Osteoblast (primary cell): ENCODE data around the gene MPRIP. TPM values are rescaled to one million over a fixed set of nuclear protein-coding genes. Genes with fewer than 3 reads are reported as not detected.
"Not testable (repeated sequence)": the region's sequence is repeated elsewhere in the genome, so short reads cannot be mapped to it uniquely, and the experiment has no call there.

Experiments
- DNase-seq: peaks from one replicate; pipeline ENCODE4 v3.0.0; 2011; ENCODE audit warnings: low spot score, mixed read lengths; ENCODE audit not compliant: insufficient read length; ENCODE audit errors: missing footprints
- H2AFZ ChIP-seq: 2 replicates; pipeline ENCODE4 v1.6.0; 2011; ENCODE audit warnings: mild to moderate bottlenecking, low read length
- H3K27ac ChIP-seq: 2 replicates; pipeline ENCODE4 v1.5.1; 2011; ENCODE audit warnings: mild to moderate bottlenecking, low read depth, low read length, moderate library complexity
- H3K27me3 ChIP-seq: 2 replicates; pipeline ENCODE4 v1.6.0; 2012; ENCODE audit warnings: mild to moderate bottlenecking, control low read depth, inconsistent platforms, low read length, moderate library complexity; ENCODE audit not compliant: insufficient read depth
- H3K36me3 ChIP-seq: 2 replicates; pipeline ENCODE4 v1.5.1; 2011; ENCODE audit warnings: mild to moderate bottlenecking, low read length, control low read depth, moderate library complexity; ENCODE audit not compliant: insufficient read depth
- H3K4me1 ChIP-seq: 2 replicates; pipeline ENCODE4 v1.5.1; 2011; ENCODE audit warnings: mild to moderate bottlenecking, low read length, control low read depth, moderate library complexity; ENCODE audit not compliant: insufficient read depth
- H3K4me2 ChIP-seq: 2 replicates; pipeline ENCODE4 v1.6.0; 2011; ENCODE audit warnings: mild to moderate bottlenecking, low read length; ENCODE audit not compliant: insufficient read depth
- H3K4me3 ChIP-seq: fragments of 200-600 bp; sonication (generic); 3 replicates; pipeline ENCODE4 v1.5.1; 2012; ENCODE audit warnings: mild to moderate bottlenecking, low read length, inconsistent platforms; ENCODE audit not compliant: insufficient read depth
- H3K79me2 ChIP-seq: 2 replicates; pipeline ENCODE4 v1.6.0; 2012; ENCODE audit warnings: mild to moderate bottlenecking, low read length, control low read depth, inconsistent platforms; ENCODE audit not compliant: insufficient read depth
- H3K9me3 ChIP-seq: 2 replicates; pipeline ENCODE4 v1.5.1; 2011; ENCODE audit warnings: low read depth, low read length, control low read depth
- H4K20me1 ChIP-seq: 2 replicates; pipeline ENCODE4 v1.6.0; 2012; ENCODE audit warnings: mild to moderate bottlenecking, low read length, control low read depth; ENCODE audit not compliant: insufficient read depth
- total RNA-seq: library from RNA; depleted of rRNA; stranded (reverse); fragments of >200 nt; gene quantifications from 2 replicates; pipeline ENCODE4 v1.2.3, GENCODE V29; 2012
- TF ChIP-seq, protein P1 (sequence below): IDR thresholded peaks from 2 replicates; pipeline ENCODE4 v1.5.1; 2011; ENCODE audit warnings: mild to moderate bottlenecking, low read depth, low read length, moderate library complexity; ENCODE audit errors: extremely low read depth

MPRIP gene
- total RNA-seq, 1 donor: 149 TPM

DNA sequence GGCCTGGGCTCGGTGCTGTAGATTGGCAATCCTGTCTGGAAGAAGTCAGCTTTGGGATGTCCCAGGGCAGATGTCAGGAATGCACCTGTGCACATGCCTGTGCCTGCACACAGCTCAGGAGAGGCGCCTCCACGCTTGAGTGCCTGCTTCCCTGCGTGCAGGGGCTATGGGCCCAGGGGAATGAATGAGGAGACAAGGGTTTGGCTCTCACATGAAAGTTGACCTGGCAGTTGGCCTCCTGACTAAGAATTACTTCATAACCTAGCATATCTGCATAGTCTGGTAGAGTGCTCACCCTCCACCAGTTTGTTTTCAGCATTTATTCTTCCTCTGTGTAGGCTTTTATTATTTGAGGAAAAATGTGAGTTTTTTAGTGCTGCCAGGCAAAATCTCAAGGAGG is 113.8 kb downstream of the MPRIP start:
- peak; percentile 97 for DNase-seq
- no peak overlapping the region for H2AFZ ChIP-seq
- H3K4me3 ChIP-seq: no peak overlapping the region
- peaks cover 46% of the 10 kb centered on the region for H3K4me1 ChIP-seq
- H3K27me3 ChIP-seq: no peaks in the 10 kb centered on the region
- H3K79me2 ChIP-seq: peaks cover 25% of the 10 kb centered on the region
- H3K27ac ChIP-seq: peak overlapping the region; percentile 97
- H3K9me3 ChIP-seq: no peaks in the 10 kb centered on the region
- H3K36me3 ChIP-seq: peaks cover 74% of the 10 kb centered on the region
- TF ChIP-seq, protein P1, sequence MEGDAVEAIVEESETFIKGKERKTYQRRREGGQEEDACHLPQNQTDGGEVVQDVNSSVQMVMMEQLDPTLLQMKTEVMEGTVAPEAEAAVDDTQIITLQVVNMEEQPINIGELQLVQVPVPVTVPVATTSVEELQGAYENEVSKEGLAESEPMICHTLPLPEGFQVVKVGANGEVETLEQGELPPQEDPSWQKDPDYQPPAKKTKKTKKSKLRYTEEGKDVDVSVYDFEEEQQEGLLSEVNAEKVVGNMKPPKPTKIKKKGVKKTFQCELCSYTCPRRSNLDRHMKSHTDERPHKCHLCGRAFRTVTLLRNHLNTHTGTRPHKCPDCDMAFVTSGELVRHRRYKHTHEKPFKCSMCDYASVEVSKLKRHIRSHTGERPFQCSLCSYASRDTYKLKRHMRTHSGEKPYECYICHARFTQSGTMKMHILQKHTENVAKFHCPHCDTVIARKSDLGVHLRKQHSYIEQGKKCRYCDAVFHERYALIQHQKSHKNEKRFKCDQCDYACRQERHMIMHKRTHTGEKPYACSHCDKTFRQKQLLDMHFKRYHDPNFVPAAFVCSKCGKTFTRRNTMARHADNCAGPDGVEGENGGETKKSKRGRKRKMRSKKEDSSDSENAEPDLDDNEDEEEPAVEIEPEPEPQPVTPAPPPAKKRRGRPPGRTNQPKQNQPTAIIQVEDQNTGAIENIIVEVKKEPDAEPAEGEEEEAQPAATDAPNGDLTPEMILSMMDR: no peak
- peaks cover 24% of the 10 kb centered on the region for H4K20me1 ChIP-seq
- H3K4me2 ChIP-seq: peak overlapping the region; percentile 54

DNA sequence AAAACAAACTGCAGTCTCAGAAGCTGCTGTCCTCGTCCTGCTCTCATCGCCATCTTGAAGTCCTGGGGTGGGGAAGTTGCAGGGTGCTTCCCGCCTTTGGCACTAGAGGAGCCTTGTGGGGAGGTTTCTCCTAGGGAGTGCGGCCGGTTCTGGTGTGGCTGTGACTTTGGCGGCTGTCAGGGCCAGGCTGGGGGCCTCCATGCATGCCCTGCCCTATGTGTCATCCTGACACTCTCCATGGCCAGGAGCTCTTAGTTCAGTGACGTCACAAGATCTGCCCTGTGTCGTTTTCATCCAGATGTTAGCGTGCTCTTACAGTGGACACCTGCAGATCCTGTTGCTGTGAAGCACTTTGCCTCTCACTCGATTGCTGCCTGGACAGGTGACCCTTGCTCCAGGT is 114.3 kb downstream of the MPRIP start:
- peak; percentile 94 for DNase-seq
- Histone ChIP-seq H3K9me3 (no peaks in the 10 kb centered on the region), H3K4me1 (peaks cover 42% of the 10 kb centered on the region), H4K20me1 (peaks cover 26% of the 10 kb centered on the region), H3K4me3 (peak overlapping the region; percentile 16), H2AFZ (no peak overlapping the region), H3K27ac (peak overlapping the region; percentile 97), H3K36me3 (peaks cover 78% of the 10 kb centered on the region), H3K27me3 (no peaks in the 10 kb centered on the region), H3K79me2 (peaks cover 25% of the 10 kb centered on the region), H3K4me2 (peak overlapping the region; percentile 54)
- TF ChIP-seq, protein P1: no peak

DNA sequence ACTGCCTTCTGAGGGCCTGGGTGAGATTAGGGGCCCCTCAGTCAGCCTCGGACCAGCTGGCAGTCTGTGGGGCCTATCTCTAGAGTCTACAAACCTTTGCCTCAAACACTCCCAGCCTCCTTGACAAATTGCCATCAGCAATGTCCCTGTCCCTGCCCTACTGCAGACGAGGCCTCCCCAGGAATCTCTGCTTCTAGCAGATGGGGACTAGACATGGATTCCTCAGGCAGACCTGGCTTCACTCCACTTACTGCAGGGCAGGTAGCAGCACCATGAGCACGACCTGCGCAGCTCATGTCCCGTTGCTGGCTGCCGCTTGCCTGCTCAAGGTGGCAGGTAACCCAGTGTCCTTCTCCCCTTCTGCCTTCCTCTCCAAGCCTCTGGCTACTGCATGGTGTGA is 114.8 kb downstream of the MPRIP start:
- Histone ChIP-seq H3K4me1 (peaks cover 36% of the 10 kb centered on the region), H3K79me2 (peaks cover 28% of the 10 kb centered on the region), H3K27ac (peak overlapping the region; percentile 97), H2AFZ (no peak overlapping the region), H3K4me2 (peak overlapping the region; percentile 54), H3K4me3 (peak overlapping the region; percentile 16), H3K9me3 (no peaks in the 10 kb centered on the region), H3K36me3 (peaks cover 83% of the 10 kb centered on the region), H3K27me3 (no peaks in the 10 kb centered on the region), H4K20me1 (peaks cover 26% of the 10 kb centered on the region)
- peak; percentile 54 for DNase-seq
- TF ChIP-seq, protein P1: no peak

DNA sequence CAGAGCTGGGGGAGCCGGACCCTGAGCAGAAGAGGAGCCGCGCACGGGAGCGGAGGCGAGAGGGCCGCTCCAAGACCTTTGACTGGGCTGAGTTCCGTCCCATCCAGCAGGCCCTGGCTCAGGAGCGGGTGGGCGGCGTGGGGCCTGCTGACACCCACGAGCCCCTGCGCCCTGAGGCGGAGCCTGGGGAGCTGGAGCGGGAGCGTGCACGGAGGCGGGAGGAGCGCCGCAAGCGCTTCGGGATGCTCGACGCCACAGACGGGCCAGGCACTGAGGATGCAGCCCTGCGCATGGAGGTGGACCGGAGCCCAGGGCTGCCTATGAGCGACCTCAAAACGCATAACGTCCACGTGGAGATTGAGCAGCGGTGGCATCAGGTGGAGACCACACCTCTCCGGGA is 116.2 kb downstream of the MPRIP start:
- H4K20me1 ChIP-seq: peaks cover 31% of the 10 kb centered on the region
- peaks cover 33% of the 10 kb centered on the region for H3K79me2 ChIP-seq
- not testable (repeated sequence) for H2AFZ ChIP-seq, H3K4me3 ChIP-seq, H3K27me3 ChIP-seq, H3K9me3 ChIP-seq, DNase-seq, H3K27ac ChIP-seq, H3K4me2 ChIP-seq
- H3K36me3 ChIP-seq: peaks cover 86% of the 10 kb centered on the region
- peaks cover 26% of the 10 kb centered on the region for H3K4me1 ChIP-seq
